Left kidney (tissue), 8 donors: Measurements from ENCODE around the gene TMPRSS6. TPM values are rescaled to one million over a fixed set of nuclear protein-coding genes. Genes with fewer than 3 reads are reported as not detected.

ENCODE experiments used
- DNase-seq: peaks from one replicate; pipeline ENCODE4 v3.0.0-alpha.2; 2013
- long read RNA-seq, 8 donors: transcript quantifications; one replicate each; lab custom pipeline, GENCODE V29; 2026
- polyA plus RNA-seq: library from polyadenylated mRNA; unstranded; fragments of 120-200 nt; gene quantifications from one replicate; pipeline ENCODE4 v1.2.1, GENCODE V29; 2013; ENCODE audit not compliant: insufficient read length

Gene TMPRSS6
- 0.33 TPM for polyA plus RNA-seq
- long read RNA-seq, donor 1: 0 reads
- long read RNA-seq, donor 2: 0 reads
- long read RNA-seq, donor 3: 0 reads
- long read RNA-seq, donor 4: 0 reads
- long read RNA-seq, donor 5: 0 reads
- long read RNA-seq, donor 6: 0 reads
- long read RNA-seq, donor 7: 0 reads
- long read RNA-seq, donor 8: 0 reads

- no peak for DNase-seq
Measured at GRCh38 chr22:37109242-37109917, at the start of gene TMPRSS6. Gene TMPRSS6, minus strand, starts transcription at chr22:37109713. Its CDS starts 6,296 bp downstream, at chr22:37103417.

- DNase-seq: no peak
Measured at GRCh38 chr22:37158963-37159290, 49.4 kb upstream of the TMPRSS6 start.

- DNase-seq: no peak
Measured at GRCh38 chr22:37157516-37158285, 48.2 kb upstream of the TMPRSS6 start.

GRCh38 chr22:37156686-37157435, 47.3 kb upstream of the TMPRSS6 start:
- no peak for DNase-seq

GRCh38 chr22:37155971-37156370, 46.5 kb upstream of the TMPRSS6 start:
- no peak for DNase-seq

GRCh38 chr22:37154925-37155712, 45.6 kb upstream of the TMPRSS6 start:
- DNase-seq: no peak

- DNase-seq: no peak
Measured at GRCh38 chr22:37153901-37154300, 44.4 kb upstream of the TMPRSS6 start.

GRCh38 chr22:37151401-37151800, 41.9 kb upstream of the TMPRSS6 start:
- no peak for DNase-seq

GRCh38 chr22:37150701-37151100, 41.2 kb upstream of the TMPRSS6 start:
- DNase-seq: no peak

GRCh38 chr22:37148742-37149665, 39.5 kb upstream of the TMPRSS6 start:
- DNase-seq: no peak

GRCh38 chr22:37148031-37148651, 38.6 kb upstream of the TMPRSS6 start:
- DNase-seq: no peak

GRCh38 chr22:37147186-37147990, 37.9 kb upstream of the TMPRSS6 start:
- no peak for DNase-seq

- DNase-seq: no peak
Measured at GRCh38 chr22:37146507-37147180, 37.1 kb upstream of the TMPRSS6 start.

GRCh38 chr22:37146051-37146385, 36.5 kb upstream of the TMPRSS6 start:
- no peak for DNase-seq

GRCh38 chr22:37145180-37146050, 35.9 kb upstream of the TMPRSS6 start:
- peak; percentile 38 for DNase-seq

- DNase-seq: no peak
Measured at GRCh38 chr22:37144180-37144554, 34.7 kb upstream of the TMPRSS6 start.

GRCh38 chr22:37141971-37142370, 32.5 kb upstream of the TMPRSS6 start:
- DNase-seq: no peak

- no peak for DNase-seq
Measured at GRCh38 chr22:37141476-37141875, 32.0 kb upstream of the TMPRSS6 start.
